Measurements from ENCODE around the gene FREM3. TPM values are rescaled to one million over a fixed set of nuclear protein-coding genes. Genes with fewer than 3 reads are reported as not detected.
"Not testable (repeated sequence)": the region's sequence is repeated elsewhere in the genome, so short reads cannot be mapped to it uniquely, and the experiment has no call there.

FREM3 gene
- total RNA-seq, 2 experiments from 2014 or later, result not detected

- peaks cover 3% of the 10 kb centered on the region for H3K27me3 Mint-ChIP-seq (ENCODE audit: low read depth)
- no peaks in the 10 kb centered on the region for H3K4me1 Mint-ChIP-seq (ENCODE audit: low read depth)
- H3K4me3 Mint-ChIP-seq, result no peak overlapping the region
- POLR2A ChIA-PET, result no interaction called here
- no peak overlapping the region for H3K27ac Mint-ChIP-seq
- H3K9me3 Mint-ChIP-seq (ENCODE audit: insufficient read depth), result no peaks in the 10 kb centered on the region
- ATAC-seq, result no peak
- CTCF ChIA-PET, result no interaction called here
- DNase-seq, result no peak
- H3K36me3 Mint-ChIP-seq (ENCODE audit: low read depth), result no peaks in the 10 kb centered on the region
Observed at GRCh38 chr4:143712155-143712550, 11.7 kb upstream of the FREM3 start.

- no peak overlapping the region for H3K27ac Mint-ChIP-seq
- H3K4me1 Mint-ChIP-seq (ENCODE audit: low read depth), result no peaks in the 10 kb centered on the region
- ATAC-seq (no peak), DNase-seq (no peak)
- CTCF ChIA-PET, result no interaction called here
- H3K27me3 Mint-ChIP-seq (ENCODE audit: low read depth), result peaks cover 3% of the 10 kb centered on the region
- H3K36me3 Mint-ChIP-seq (ENCODE audit: low read depth), result no peaks in the 10 kb centered on the region
- H3K9me3 Mint-ChIP-seq (ENCODE audit: insufficient read depth), result no peaks in the 10 kb centered on the region
- POLR2A ChIA-PET, result no interaction called here
- H3K4me3 Mint-ChIP-seq, result no peak overlapping the region
Observed at GRCh38 chr4:143711543-143712154, 11.2 kb upstream of the FREM3 start.

GRCh38 chr4:143701365-143701764, 890 bp upstream of the FREM3 start:
- CTCF ChIA-PET, result no interaction called here
- Mint-ChIP-seq H3K27ac (no peak overlapping the region), H3K4me1 (ENCODE audit: low read depth) (peaks cover 12% of the 10 kb centered on the region), H3K36me3 (ENCODE audit: low read depth) (no peaks in the 10 kb centered on the region), H3K4me3 (peak overlapping the region; percentile 66), H3K9me3 (ENCODE audit: insufficient read depth) (no peaks in the 10 kb centered on the region), H3K27me3 (ENCODE audit: low read depth) (peaks cover 48% of the 10 kb centered on the region)
- DNase-seq (peak; percentile 50), ATAC-seq (peak; percentile 34)
- POLR2A ChIA-PET, result no interaction called here

GRCh38 chr4:143700046-143700415, 444 bp downstream of the FREM3 start:
- Mint-ChIP-seq H3K9me3 (ENCODE audit: insufficient read depth) (no peaks in the 10 kb centered on the region), H3K4me1 (ENCODE audit: low read depth) (peaks cover 12% of the 10 kb centered on the region), H3K4me3 (peak overlapping the region; percentile 47), H3K27me3 (ENCODE audit: low read depth) (peaks cover 47% of the 10 kb centered on the region), H3K36me3 (ENCODE audit: low read depth) (no peaks in the 10 kb centered on the region), H3K27ac (no peak overlapping the region)
- ChIA-PET CTCF (no interaction called here), POLR2A (no interaction called here)
- ATAC-seq (peak; percentile 48), DNase-seq (no peak)

GRCh38 chr4:143699331-143700045, 987 bp downstream of the FREM3 start:
- Mint-ChIP-seq H3K36me3 (ENCODE audit: low read depth) (no peaks in the 10 kb centered on the region), H3K27ac (no peak overlapping the region), H3K4me1 (ENCODE audit: low read depth) (peaks cover 12% of the 10 kb centered on the region), H3K9me3 (ENCODE audit: insufficient read depth) (no peaks in the 10 kb centered on the region), H3K4me3 (peak overlapping the region; percentile 47), H3K27me3 (ENCODE audit: low read depth) (peaks cover 46% of the 10 kb centered on the region)
- no peak for DNase-seq
- ChIA-PET POLR2A (no interaction called here), CTCF (no interaction called here)
- peak; percentile 10 for ATAC-seq

GRCh38 chr4:143693856-143694255, 6.6 kb downstream of the FREM3 start:
- CTCF ChIA-PET, result no interaction called here
- POLR2A ChIA-PET, result no interaction called here
- no peaks in the 10 kb centered on the region for H3K4me1 Mint-ChIP-seq (ENCODE audit: low read depth)
- no peak for ATAC-seq
- H3K27ac Mint-ChIP-seq, result no peak overlapping the region
- no peak for DNase-seq
- H3K9me3 Mint-ChIP-seq (ENCODE audit: insufficient read depth), result no peaks in the 10 kb centered on the region
- no peak overlapping the region for H3K4me3 Mint-ChIP-seq
- H3K36me3 Mint-ChIP-seq (ENCODE audit: low read depth), result no peaks in the 10 kb centered on the region
- peaks cover 17% of the 10 kb centered on the region for H3K27me3 Mint-ChIP-seq (ENCODE audit: low read depth)

- POLR2A ChIA-PET, result no interaction called here
- H3K4me1 Mint-ChIP-seq (ENCODE audit: low read depth), result no peaks in the 10 kb centered on the region
- H3K4me3 Mint-ChIP-seq, result no peak overlapping the region
- H3K36me3 Mint-ChIP-seq (ENCODE audit: low read depth), result no peaks in the 10 kb centered on the region
- no peak overlapping the region for H3K27ac Mint-ChIP-seq
- peaks cover 3% of the 10 kb centered on the region for H3K27me3 Mint-ChIP-seq (ENCODE audit: low read depth)
- CTCF ChIA-PET, result no interaction called here
- ATAC-seq (no peak), DNase-seq (no peak)
- no peaks in the 10 kb centered on the region for H3K9me3 Mint-ChIP-seq (ENCODE audit: insufficient read depth)
Observed at GRCh38 chr4:143692241-143692640, 8.2 kb downstream of the FREM3 start.

GRCh38 chr4:143679434-143679833, 21.0 kb downstream of the FREM3 start:
- ATAC-seq, result no peak
- Mint-ChIP-seq H3K27me3 (ENCODE audit: low read depth) (no peaks in the 10 kb centered on the region), H3K27ac (no peak overlapping the region), H3K36me3 (ENCODE audit: low read depth) (no peaks in the 10 kb centered on the region), H3K4me1 (ENCODE audit: low read depth) (no peaks in the 10 kb centered on the region), H3K4me3 (no peak overlapping the region), H3K9me3 (ENCODE audit: insufficient read depth) (peaks cover 7% of the 10 kb centered on the region)
- no peak for DNase-seq
- CTCF ChIA-PET, result no interaction called here
- POLR2A ChIA-PET, result no interaction called here

GRCh38 chr4:143673629-143674028, 26.8 kb downstream of the FREM3 start:
- DNase-seq; POLR2A ChIA-PET; H3K4me1 Mint-ChIP-seq (ENCODE audit: low read depth); H3K9me3 Mint-ChIP-seq (ENCODE audit: insufficient read depth); H3K36me3 Mint-ChIP-seq (ENCODE audit: low read depth); H3K4me3 Mint-ChIP-seq; H3K27me3 Mint-ChIP-seq (ENCODE audit: low read depth); H3K27ac Mint-ChIP-seq; ATAC-seq; CTCF ChIA-PET: not testable (repeated sequence)

- ATAC-seq (no peak), DNase-seq (no peak)
- H3K4me3 Mint-ChIP-seq, result no peak overlapping the region
- POLR2A ChIA-PET, result no interaction called here
- H3K27me3 Mint-ChIP-seq (ENCODE audit: low read depth), result peaks cover 3% of the 10 kb centered on the region
- H3K36me3 Mint-ChIP-seq (ENCODE audit: low read depth), result no peaks in the 10 kb centered on the region
- CTCF ChIA-PET, result no interaction called here
- H3K4me1 Mint-ChIP-seq (ENCODE audit: low read depth), result no peaks in the 10 kb centered on the region
- H3K27ac Mint-ChIP-seq, result no peak overlapping the region
- no peaks in the 10 kb centered on the region for H3K9me3 Mint-ChIP-seq (ENCODE audit: insufficient read depth)
Observed at GRCh38 chr4:143668930-143669552, 31.4 kb downstream of the FREM3 start.

- ChIA-PET POLR2A (no interaction called here), CTCF (no interaction called here)
- Mint-ChIP-seq H3K9me3 (ENCODE audit: insufficient read depth) (no peaks in the 10 kb centered on the region), H3K27ac (no peak overlapping the region), H3K36me3 (ENCODE audit: low read depth) (no peaks in the 10 kb centered on the region), H3K4me3 (no peak overlapping the region), H3K4me1 (ENCODE audit: low read depth) (no peaks in the 10 kb centered on the region), H3K27me3 (ENCODE audit: low read depth) (peaks cover 3% of the 10 kb centered on the region)
- DNase-seq, result no peak
- no peak for ATAC-seq
Observed at GRCh38 chr4:143667461-143667860, 33.0 kb downstream of the FREM3 start.

GRCh38 chr4:143658336-143658735, 42.1 kb downstream of the FREM3 start:
- ChIA-PET CTCF (no interaction called here), POLR2A (no interaction called here)
- H3K4me3 Mint-ChIP-seq, result no peak overlapping the region
- no peaks in the 10 kb centered on the region for H3K36me3 Mint-ChIP-seq (ENCODE audit: low read depth)
- no peaks in the 10 kb centered on the region for H3K4me1 Mint-ChIP-seq (ENCODE audit: low read depth)
- DNase-seq (no peak), ATAC-seq (no peak)
- no peaks in the 10 kb centered on the region for H3K27me3 Mint-ChIP-seq (ENCODE audit: low read depth)
- H3K9me3 Mint-ChIP-seq (ENCODE audit: insufficient read depth), result no peaks in the 10 kb centered on the region
- no peak overlapping the region for H3K27ac Mint-ChIP-seq

Data from activated CD8-positive, alpha-beta T cell treated with anti-CD3 and anti-CD28 coated beads, Interleukin-2, amount 10 ng/mL, durations not matched to agents 7 days and 5 days (primary cell).